Measurements from ENCODE around the gene B3GAT1.

DNA sequence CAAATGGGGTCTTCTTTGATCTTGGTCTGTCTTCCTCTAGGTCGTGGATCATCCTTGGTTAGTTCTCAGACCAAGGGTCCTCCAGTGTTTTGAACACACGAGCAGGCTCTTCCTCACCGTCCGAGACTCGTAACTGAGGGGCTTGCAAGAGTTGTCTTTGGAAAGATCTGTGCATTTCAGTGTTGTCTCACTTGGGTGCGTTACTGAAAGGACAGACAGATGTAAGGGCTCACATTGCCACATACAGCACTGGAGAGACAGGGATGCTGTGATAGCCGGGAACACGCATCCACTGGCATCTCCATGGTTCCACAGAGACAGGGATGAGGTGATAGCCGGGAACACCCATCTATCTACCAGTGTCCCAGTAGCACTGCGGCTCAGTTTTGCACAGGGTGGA, 64.6 kb downstream of the B3GAT1 start:
- TF ChIP-seq, protein P1, sequence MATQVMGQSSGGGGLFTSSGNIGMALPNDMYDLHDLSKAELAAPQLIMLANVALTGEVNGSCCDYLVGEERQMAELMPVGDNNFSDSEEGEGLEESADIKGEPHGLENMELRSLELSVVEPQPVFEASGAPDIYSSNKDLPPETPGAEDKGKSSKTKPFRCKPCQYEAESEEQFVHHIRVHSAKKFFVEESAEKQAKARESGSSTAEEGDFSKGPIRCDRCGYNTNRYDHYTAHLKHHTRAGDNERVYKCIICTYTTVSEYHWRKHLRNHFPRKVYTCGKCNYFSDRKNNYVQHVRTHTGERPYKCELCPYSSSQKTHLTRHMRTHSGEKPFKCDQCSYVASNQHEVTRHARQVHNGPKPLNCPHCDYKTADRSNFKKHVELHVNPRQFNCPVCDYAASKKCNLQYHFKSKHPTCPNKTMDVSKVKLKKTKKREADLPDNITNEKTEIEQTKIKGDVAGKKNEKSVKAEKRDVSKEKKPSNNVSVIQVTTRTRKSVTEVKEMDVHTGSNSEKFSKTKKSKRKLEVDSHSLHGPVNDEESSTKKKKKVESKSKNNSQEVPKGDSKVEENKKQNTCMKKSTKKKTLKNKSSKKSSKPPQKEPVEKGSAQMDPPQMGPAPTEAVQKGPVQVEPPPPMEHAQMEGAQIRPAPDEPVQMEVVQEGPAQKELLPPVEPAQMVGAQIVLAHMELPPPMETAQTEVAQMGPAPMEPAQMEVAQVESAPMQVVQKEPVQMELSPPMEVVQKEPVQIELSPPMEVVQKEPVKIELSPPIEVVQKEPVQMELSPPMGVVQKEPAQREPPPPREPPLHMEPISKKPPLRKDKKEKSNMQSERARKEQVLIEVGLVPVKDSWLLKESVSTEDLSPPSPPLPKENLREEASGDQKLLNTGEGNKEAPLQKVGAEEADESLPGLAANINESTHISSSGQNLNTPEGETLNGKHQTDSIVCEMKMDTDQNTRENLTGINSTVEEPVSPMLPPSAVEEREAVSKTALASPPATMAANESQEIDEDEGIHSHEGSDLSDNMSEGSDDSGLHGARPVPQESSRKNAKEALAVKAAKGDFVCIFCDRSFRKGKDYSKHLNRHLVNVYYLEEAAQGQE (IDR thresholded peaks at IDR 0.05; ENCODE audit: unreplicated experiment), result no peak
- no peak for TF ChIP-seq EZH2 (IDR thresholded peaks at IDR 0.05; ENCODE audit: low read depth, unreplicated experiment)
- TF ChIP-seq, protein P2, sequence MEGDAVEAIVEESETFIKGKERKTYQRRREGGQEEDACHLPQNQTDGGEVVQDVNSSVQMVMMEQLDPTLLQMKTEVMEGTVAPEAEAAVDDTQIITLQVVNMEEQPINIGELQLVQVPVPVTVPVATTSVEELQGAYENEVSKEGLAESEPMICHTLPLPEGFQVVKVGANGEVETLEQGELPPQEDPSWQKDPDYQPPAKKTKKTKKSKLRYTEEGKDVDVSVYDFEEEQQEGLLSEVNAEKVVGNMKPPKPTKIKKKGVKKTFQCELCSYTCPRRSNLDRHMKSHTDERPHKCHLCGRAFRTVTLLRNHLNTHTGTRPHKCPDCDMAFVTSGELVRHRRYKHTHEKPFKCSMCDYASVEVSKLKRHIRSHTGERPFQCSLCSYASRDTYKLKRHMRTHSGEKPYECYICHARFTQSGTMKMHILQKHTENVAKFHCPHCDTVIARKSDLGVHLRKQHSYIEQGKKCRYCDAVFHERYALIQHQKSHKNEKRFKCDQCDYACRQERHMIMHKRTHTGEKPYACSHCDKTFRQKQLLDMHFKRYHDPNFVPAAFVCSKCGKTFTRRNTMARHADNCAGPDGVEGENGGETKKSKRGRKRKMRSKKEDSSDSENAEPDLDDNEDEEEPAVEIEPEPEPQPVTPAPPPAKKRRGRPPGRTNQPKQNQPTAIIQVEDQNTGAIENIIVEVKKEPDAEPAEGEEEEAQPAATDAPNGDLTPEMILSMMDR (conservative IDR thresholded peaks at IDR 0.05; ENCODE audit: low read depth in 2 of 2), result no peak
- TF ChIP-seq EZH2phosphoT487 (IDR thresholded peaks at IDR 0.05; ENCODE audit: unreplicated experiment), result no peak
- TF ChIP-seq POLR2AphosphoS5 (IDR thresholded peaks at IDR 0.05; ENCODE audit: low read depth), result no peak
- no peak for TF ChIP-seq STAT1 (IDR thresholded peaks at IDR 0.05; ENCODE audit: unreplicated experiment)
